Measurements from ENCODE around the gene SCGB3A1.

SCGB3A1 gene

GRCh38 chr5:180557217-180557809, 34.0 kb downstream of the SCGB3A1 start:
- H3K9me3 ChIP-seq (ENCODE audit: insufficient read depth, low read length), result no peaks in the 10 kb centered on the region
- no peaks in the 10 kb centered on the region for H3K27me3 ChIP-seq (ENCODE audit: insufficient read depth, insufficient read length)
- H3K36me3 ChIP-seq (ENCODE audit: insufficient read depth, insufficient read length, low read length), result peaks cover 39% of the 10 kb centered on the region
- no peak for DNase-seq (ENCODE audit: low read depth, low spot score)
- H3K9ac ChIP-seq (ENCODE audit: insufficient read length, low read depth), result no peak overlapping the region
- no peak overlapping the region for H3K4me3 ChIP-seq (ENCODE audit: insufficient read length, low read depth)
- no peaks in the 10 kb centered on the region for H3K4me1 ChIP-seq (ENCODE audit: insufficient read depth, insufficient read length)
- no peak for TF ChIP-seq ZNF274 (IDR thresholded peaks at IDR 0.05; ENCODE audit: low read depth, low read length)
- no peak for TF ChIP-seq YY1 (IDR thresholded peaks at IDR 0.05; ENCODE audit: insufficient read depth, insufficient read length)
- no peak for TF ChIP-seq SUZ12 (IDR thresholded peaks at IDR 0.05; ENCODE audit: extremely low read depth, insufficient read depth, insufficient read length)

DNA sequence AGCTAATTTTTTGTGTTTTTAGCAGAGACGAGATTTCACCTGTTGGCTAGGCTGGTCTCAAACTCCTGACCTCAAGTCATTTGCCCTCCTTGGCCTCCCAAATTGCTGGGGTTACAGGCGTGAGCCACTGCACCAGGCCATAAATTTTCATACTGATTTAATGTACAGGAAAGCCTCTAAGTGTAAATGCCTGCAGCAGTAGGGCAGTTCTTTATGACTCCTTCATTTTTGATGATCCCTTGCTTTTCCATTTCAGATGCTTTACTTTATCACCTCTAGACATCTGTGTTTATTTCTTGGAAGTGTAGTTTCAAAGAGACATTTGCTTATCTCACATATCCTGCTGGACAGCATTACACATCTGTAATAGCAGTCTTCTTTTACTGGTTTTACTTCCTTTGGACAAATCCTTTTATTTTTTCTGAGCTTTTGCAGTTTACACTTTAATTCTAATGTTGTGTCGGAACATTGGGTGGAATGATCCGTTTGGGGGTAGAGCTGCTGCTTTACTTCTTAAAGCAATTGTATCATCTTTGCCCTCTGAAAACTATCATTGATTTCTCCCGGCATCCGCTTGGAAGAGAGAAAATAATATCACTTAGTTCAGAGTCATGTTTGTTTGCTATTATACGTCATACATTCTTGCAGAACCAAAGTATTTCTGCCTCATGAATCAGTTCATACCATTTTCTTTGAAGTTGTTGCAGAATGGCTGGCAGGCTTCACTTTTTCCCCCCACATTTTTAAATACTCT, 36.0 kb downstream of the SCGB3A1 start:
- peaks cover 43% of the 10 kb centered on the region for H3K36me3 ChIP-seq (ENCODE audit: insufficient read depth, insufficient read length, low read length)
- no peaks in the 10 kb centered on the region for H3K9me3 ChIP-seq (ENCODE audit: insufficient read depth, low read length)
- no peak for TF ChIP-seq ZNF274 (IDR thresholded peaks at IDR 0.05; ENCODE audit: low read depth, low read length)
- TF ChIP-seq SUZ12 (IDR thresholded peaks at IDR 0.05; ENCODE audit: extremely low read depth, insufficient read depth, insufficient read length), result no peak
- no peak for TF ChIP-seq YY1 (IDR thresholded peaks at IDR 0.05; ENCODE audit: insufficient read depth, insufficient read length)
- DNase-seq (ENCODE audit: low read depth, low spot score), result no peak
- no peak overlapping the region for H3K9ac ChIP-seq (ENCODE audit: insufficient read length, low read depth)
- H3K4me3 ChIP-seq (ENCODE audit: insufficient read length, low read depth), result no peak overlapping the region
- H3K4me1 ChIP-seq (ENCODE audit: insufficient read depth, insufficient read length), result no peaks in the 10 kb centered on the region
- H3K27me3 ChIP-seq (ENCODE audit: insufficient read depth, insufficient read length), result no peaks in the 10 kb centered on the region

- Histone ChIP-seq H3K27me3 (ENCODE audit: insufficient read depth, insufficient read length) (no peaks in the 10 kb centered on the region), H3K4me3 (ENCODE audit: insufficient read length, low read depth) (no peak overlapping the region), H3K9ac (ENCODE audit: insufficient read length, low read depth) (no peak overlapping the region), H3K36me3 (ENCODE audit: insufficient read depth, insufficient read length, low read length) (peaks cover 44% of the 10 kb centered on the region), H3K4me1 (ENCODE audit: insufficient read depth, insufficient read length) (no peaks in the 10 kb centered on the region), H3K9me3 (ENCODE audit: insufficient read depth, low read length) (no peaks in the 10 kb centered on the region)
- no peak for TF ChIP-seq YY1 (IDR thresholded peaks at IDR 0.05; ENCODE audit: insufficient read depth, insufficient read length)
- TF ChIP-seq SUZ12 (IDR thresholded peaks at IDR 0.05; ENCODE audit: extremely low read depth, insufficient read depth, insufficient read length), result no peak
- no peak for TF ChIP-seq ZNF274 (IDR thresholded peaks at IDR 0.05; ENCODE audit: low read depth, low read length)
- no peak for DNase-seq (ENCODE audit: low read depth, low spot score)
Measured at GRCh38 chr5:180553530-180553929, 37.8 kb downstream of the SCGB3A1 start.

DNA sequence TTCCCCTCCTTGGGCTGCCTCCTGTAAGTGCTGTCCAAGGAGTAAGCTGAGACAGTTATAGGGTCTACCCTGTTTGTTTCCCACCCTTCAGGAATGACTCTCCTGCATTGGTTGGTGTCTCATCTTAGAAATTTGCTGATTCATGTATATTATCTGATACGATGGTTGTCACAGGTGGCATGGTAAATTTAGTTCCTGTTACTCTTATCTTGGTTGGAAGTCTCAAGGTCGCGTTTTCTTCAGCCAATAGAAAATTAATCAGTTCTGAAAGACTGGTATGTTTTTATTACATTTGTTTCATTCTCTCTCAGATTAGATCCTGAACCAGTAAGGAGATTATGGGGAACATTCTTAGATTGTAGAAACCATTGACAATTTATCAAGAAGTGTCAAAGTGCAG, 42.7 kb downstream of the SCGB3A1 start:
- Histone ChIP-seq H3K9me3 (ENCODE audit: insufficient read depth, low read length) (no peaks in the 10 kb centered on the region), H3K36me3 (ENCODE audit: insufficient read depth, insufficient read length, low read length) (peaks cover 31% of the 10 kb centered on the region), H3K27me3 (ENCODE audit: insufficient read depth, insufficient read length) (no peaks in the 10 kb centered on the region), H3K4me3 (ENCODE audit: insufficient read length, low read depth) (no peak overlapping the region), H3K9ac (ENCODE audit: insufficient read length, low read depth) (no peak overlapping the region), H3K4me1 (ENCODE audit: insufficient read depth, insufficient read length) (no peaks in the 10 kb centered on the region)
- DNase-seq (ENCODE audit: low read depth, low spot score), result no peak
- TF ChIP-seq SUZ12 (IDR thresholded peaks at IDR 0.05; ENCODE audit: extremely low read depth, insufficient read depth, insufficient read length) (no peak), YY1 (IDR thresholded peaks at IDR 0.05; ENCODE audit: insufficient read depth, insufficient read length) (no peak), ZNF274 (IDR thresholded peaks at IDR 0.05; ENCODE audit: low read depth, low read length) (no peak)

DNA sequence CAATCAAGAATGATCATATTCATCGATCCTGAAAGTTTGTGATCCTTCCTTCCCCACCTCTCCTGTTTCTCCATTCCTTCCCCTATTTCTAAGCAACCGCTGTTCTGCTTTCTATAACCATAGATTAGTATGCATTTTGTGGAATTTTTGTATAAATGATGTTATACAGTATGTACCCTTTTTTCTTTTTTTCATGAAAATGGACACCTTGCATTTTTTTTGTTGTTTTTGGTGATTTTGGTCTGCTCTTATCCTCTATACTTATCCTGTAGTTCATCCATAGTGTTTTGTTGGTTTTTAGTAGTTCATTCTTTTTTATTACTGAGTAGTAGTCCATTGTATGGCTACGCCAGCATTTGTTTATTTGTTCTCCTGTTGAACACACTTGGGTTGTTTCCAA, 46.1 kb downstream of the SCGB3A1 start:
- Histone ChIP-seq H3K4me1 (ENCODE audit: insufficient read depth, insufficient read length) (no peaks in the 10 kb centered on the region), H3K36me3 (ENCODE audit: insufficient read depth, insufficient read length, low read length) (peaks cover 15% of the 10 kb centered on the region)
- TF ChIP-seq ZNF274 (IDR thresholded peaks at IDR 0.05; ENCODE audit: low read depth, low read length) (no peak), SUZ12 (IDR thresholded peaks at IDR 0.05; ENCODE audit: extremely low read depth, insufficient read depth, insufficient read length) (no peak), YY1 (IDR thresholded peaks at IDR 0.05; ENCODE audit: insufficient read depth, insufficient read length) (no peak)

GRCh38 chr5:180541710-180542109, 49.6 kb downstream of the SCGB3A1 start:
- TF ChIP-seq YY1 (IDR thresholded peaks at IDR 0.05; ENCODE audit: insufficient read depth, insufficient read length), result no peak
- no peak for TF ChIP-seq SUZ12 (IDR thresholded peaks at IDR 0.05; ENCODE audit: extremely low read depth, insufficient read depth, insufficient read length)
- no peak for TF ChIP-seq ZNF274 (IDR thresholded peaks at IDR 0.05; ENCODE audit: low read depth, low read length)
- no peak for DNase-seq (ENCODE audit: low read depth, low spot score)
- peaks cover 12% of the 10 kb centered on the region for H3K36me3 ChIP-seq (ENCODE audit: insufficient read depth, insufficient read length, low read length)
- no peaks in the 10 kb centered on the region for H3K4me1 ChIP-seq (ENCODE audit: insufficient read depth, insufficient read length)
- H3K27me3 ChIP-seq (ENCODE audit: insufficient read depth, insufficient read length), result no peaks in the 10 kb centered on the region
- H3K9me3 ChIP-seq (ENCODE audit: insufficient read depth, low read length), result no peaks in the 10 kb centered on the region
- H3K9ac ChIP-seq (ENCODE audit: insufficient read length, low read depth), result no peak overlapping the region
- H3K4me3 ChIP-seq (ENCODE audit: insufficient read length, low read depth), result no peak overlapping the region

More for the DNA sequence above, 46.1 kb downstream of the SCGB3A1 start:
- no peaks in the 10 kb centered on the region for H3K27me3 ChIP-seq (ENCODE audit: insufficient read depth, insufficient read length)
- no peak overlapping the region for H3K9ac ChIP-seq (ENCODE audit: insufficient read length, low read depth)
- no peak for DNase-seq (ENCODE audit: low read depth, low spot score)
- H3K9me3 ChIP-seq (ENCODE audit: insufficient read depth, low read length), result no peaks in the 10 kb centered on the region
- H3K4me3 ChIP-seq (ENCODE audit: insufficient read length, low read depth), result no peak overlapping the region
